GM12873 (cell line): ENCODE data around the gene CCDC88A.

Experiments
- TF ChIP-seq, protein P1 (sequence below): IDR thresholded peaks from 2 replicates; pipeline ENCODE4 v1.5.1; 2012; ENCODE audit warnings: low read depth, mild to moderate bottlenecking, moderate library complexity, low read length, control low read depth; ENCODE audit not compliant: insufficient read depth; ENCODE audit errors: missing control alignments

CCDC88A gene

DNA sequence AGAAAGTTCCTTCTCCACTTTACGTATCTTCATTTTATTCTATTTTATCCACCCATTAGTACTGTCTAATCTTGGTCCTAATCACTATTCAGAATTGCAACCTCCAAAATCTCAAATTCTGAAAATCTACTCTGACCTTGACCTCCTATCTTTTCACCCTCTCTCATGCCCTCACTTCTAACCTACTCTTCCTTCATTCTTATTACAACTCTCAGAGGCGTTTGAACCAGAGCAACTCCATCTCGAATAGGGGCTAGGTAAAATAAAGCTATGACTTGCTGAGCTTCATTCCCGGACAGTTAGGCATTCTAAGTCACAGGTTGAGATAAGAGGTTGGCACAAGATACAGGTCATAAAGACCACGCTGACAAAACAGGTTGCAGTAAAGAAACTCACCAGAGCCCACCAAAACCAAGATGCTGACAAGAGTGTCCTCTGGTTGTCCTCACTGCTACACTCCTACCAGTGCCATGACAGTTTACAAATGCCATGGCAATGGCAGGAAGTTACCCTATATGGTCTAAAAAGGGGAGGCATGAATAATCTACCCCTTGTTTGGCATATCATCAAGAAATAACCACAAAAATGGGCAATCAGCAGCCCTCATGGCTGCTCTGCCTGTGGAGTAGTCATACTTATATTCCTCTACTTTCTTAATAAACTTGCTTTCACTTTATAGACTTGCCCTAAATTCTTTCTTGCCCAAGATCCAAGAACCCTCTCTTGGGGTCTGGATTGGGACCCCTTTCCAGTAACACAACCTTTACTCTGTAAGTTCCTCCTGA, 11.4 kb downstream of the CCDC88A start:
- TF ChIP-seq, protein P1, sequence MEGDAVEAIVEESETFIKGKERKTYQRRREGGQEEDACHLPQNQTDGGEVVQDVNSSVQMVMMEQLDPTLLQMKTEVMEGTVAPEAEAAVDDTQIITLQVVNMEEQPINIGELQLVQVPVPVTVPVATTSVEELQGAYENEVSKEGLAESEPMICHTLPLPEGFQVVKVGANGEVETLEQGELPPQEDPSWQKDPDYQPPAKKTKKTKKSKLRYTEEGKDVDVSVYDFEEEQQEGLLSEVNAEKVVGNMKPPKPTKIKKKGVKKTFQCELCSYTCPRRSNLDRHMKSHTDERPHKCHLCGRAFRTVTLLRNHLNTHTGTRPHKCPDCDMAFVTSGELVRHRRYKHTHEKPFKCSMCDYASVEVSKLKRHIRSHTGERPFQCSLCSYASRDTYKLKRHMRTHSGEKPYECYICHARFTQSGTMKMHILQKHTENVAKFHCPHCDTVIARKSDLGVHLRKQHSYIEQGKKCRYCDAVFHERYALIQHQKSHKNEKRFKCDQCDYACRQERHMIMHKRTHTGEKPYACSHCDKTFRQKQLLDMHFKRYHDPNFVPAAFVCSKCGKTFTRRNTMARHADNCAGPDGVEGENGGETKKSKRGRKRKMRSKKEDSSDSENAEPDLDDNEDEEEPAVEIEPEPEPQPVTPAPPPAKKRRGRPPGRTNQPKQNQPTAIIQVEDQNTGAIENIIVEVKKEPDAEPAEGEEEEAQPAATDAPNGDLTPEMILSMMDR = no peak

DNA sequence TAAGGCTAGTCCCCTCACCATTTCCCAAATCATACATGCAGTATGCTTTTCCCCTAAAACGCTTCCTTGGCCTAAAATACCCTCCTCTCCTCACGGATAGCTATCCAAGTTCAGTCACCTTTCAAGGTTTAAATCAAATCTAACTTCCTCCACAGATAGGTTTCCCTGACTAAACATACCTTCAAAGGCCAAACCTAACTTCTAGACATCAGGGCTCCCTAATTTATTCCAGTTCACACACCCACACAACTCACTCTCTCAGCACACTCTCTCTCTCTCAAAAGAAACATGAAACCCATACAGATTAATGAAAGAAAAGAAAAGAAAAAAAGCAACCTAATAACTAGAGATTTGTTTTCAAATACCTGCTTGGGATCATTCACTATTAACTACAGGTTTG, 14.5 kb downstream of the CCDC88A start:
- TF ChIP-seq, protein P1 = no peak

GRCh38 chr2:55403256-55403998, 16.2 kb downstream of the CCDC88A start:
- TF ChIP-seq, protein P1 = no peak

- TF ChIP-seq, protein P1 = no peak
These were observed 18.5 kb downstream of the CCDC88A start for GRCh38 chr2:55401124-55401523.

- TF ChIP-seq, protein P1 = no peak
These were observed 19.3 kb downstream of the CCDC88A start for GRCh38 chr2:55400332-55400731.

GRCh38 chr2:55399815-55400214, 19.8 kb downstream of the CCDC88A start:
- TF ChIP-seq, protein P1 = no peak
